PC-9 (cell line): Measurements from ENCODE around the gene EXT2. TPM values are rescaled to one million over a fixed set of nuclear protein-coding genes. Genes with fewer than 3 reads are reported as not detected.

Source experiments
- BruUV-seq: library from RNA; stranded (reverse); fragments of 400-500 nt; replicated peaks from 2 replicates; lab custom pipeline; 2021; lab: Mats Ljungman, UMichigan
- CTCF ChIA-PET: fragments of 300-600 bp; sonication (Branson Sonifier 250); formaldehyde crosslinking; loops from one replicate; lab custom pipeline; 2022; ENCODE audit warnings: antibody characterized with exemption; lab: Charles Lee
- POLR2A ChIA-PET: fragments of 300-600 bp; sonication (Branson Sonifier 250); formaldehyde crosslinking; loops from one replicate; lab custom pipeline; 2022; ENCODE audit warnings: antibody characterized with exemption; ENCODE audit not compliant: unreplicated experiment; lab: Charles Lee
- DNase-seq, 2 experiments: peaks; one replicate each; pipeline versions ENCODE4 v3.0.0 to v3.0.0-alpha.2; 2015 to 2022; ENCODE audit warnings: mixed read lengths in 1 of 2
- H2AFZ ChIP-seq: fragments of 200-600 bp; sonication (generic); 2 replicates; pipeline ENCODE4 v1.8.1; 2017; ENCODE audit warnings: antibody characterized with exemption
- H3F3A ChIP-seq: fragments of 200-600 bp; sonication (generic); 2 replicates; pipeline ENCODE4 v1.8.1; 2017; ENCODE audit warnings: antibody characterized with exemption, mild to moderate bottlenecking, low read depth; ENCODE audit not compliant: insufficient read depth
- H3K27ac ChIP-seq: fragments of 200-600 bp; sonication (generic); 2 replicates; pipeline ENCODE4 v1.6.1; 2016; ENCODE audit warnings: mixed run types
- H3K27me3 ChIP-seq: fragments of 200-600 bp; sonication (generic); 2 replicates; pipeline ENCODE4 v1.6.1; 2016; ENCODE audit warnings: low read depth, mixed run types; ENCODE audit not compliant: insufficient read depth
- H3K36me3 ChIP-seq: fragments of 200-600 bp; sonication (generic); 2 replicates; pipeline ENCODE4 v1.6.1; 2016; ENCODE audit warnings: low read depth, mixed run types
- H3K4me1 ChIP-seq: fragments of 200-600 bp; sonication (generic); replicated peaks from 2 replicates; pipeline ENCODE4 v1.6.1; 2016; ENCODE audit warnings: mixed run types; ENCODE audit not compliant: insufficient read depth
- H3K4me2 ChIP-seq: fragments of 200-600 bp; sonication (generic); 2 replicates; pipeline ENCODE4 v1.6.1; 2017; ENCODE audit warnings: mixed run types
- H3K4me3 ChIP-seq: fragments of 200-600 bp; sonication (generic); 2 replicates; pipeline ENCODE4 v1.6.1; 2016; ENCODE audit warnings: mixed run types
- H3K79me2 ChIP-seq: fragments of 200-600 bp; sonication (generic); 2 replicates; pipeline ENCODE4 v1.6.1; 2017; ENCODE audit warnings: low read depth, mixed run types
- H3K9me2 ChIP-seq: fragments of 200-600 bp; sonication (generic); 2 replicates; pipeline ENCODE4 v1.8.1; 2017; ENCODE audit warnings: mild to moderate bottlenecking; ENCODE audit not compliant: insufficient read depth
- H3K9me3 ChIP-seq: fragments of 200-600 bp; sonication (generic); 2 replicates; pipeline ENCODE4 v1.8.1; 2016; ENCODE audit warnings: low read depth; ENCODE audit not compliant: insufficient read depth
- H4K20me1 ChIP-seq: fragments of 200-600 bp; sonication (generic); 2 replicates; pipeline ENCODE4 v1.8.1; 2017; ENCODE audit not compliant: insufficient read depth
- CTCF ChIP-seq: fragments of 200-600 bp; sonication (generic); conservative IDR thresholded peaks from 2 replicates; pipeline ENCODE4 v1.6.1; 2017; ENCODE audit warnings: mixed run types, antibody characterized with exemption, mild to moderate bottlenecking, moderate library complexity
- EZH2 ChIP-seq: fragments of 200-600 bp; sonication (generic); IDR thresholded peaks from 2 replicates; pipeline ENCODE4 v1.8.0; 2017; ENCODE audit warnings: antibody characterized with exemption, low read depth
- intact Hi-C: fragments of 100-400 bp; cut with micrococcal nuclease; formaldehyde crosslinking; loops from one replicate; pipeline ENCODE4 v1.10.0; 2022; ENCODE audit not compliant: unreplicated experiment
- total RNA-seq: library from RNA; stranded (reverse); gene quantifications from 2 replicates; pipeline ENCODE4 v1.2.3, GENCODE V29; 2021

EXT2 gene
- total RNA-seq, 1 experiment from 2014 or later = 72.4 TPM

GRCh38 chr11:44271286-44271685, 175.8 kb downstream of the EXT2 start:
- no peak overlapping the region for H2AFZ ChIP-seq
- intact Hi-C loops = no loop called here
- H3K27me3 ChIP-seq = peaks cover 94% of the 10 kb centered on the region
- H3K9me2 ChIP-seq = no peaks in the 10 kb centered on the region
- no peak for DNase-seq
- H3K27ac ChIP-seq = no peak overlapping the region
- no peaks in the 10 kb centered on the region; the same call in 1 of the 2 replicates for H4K20me1 ChIP-seq
- no peak for TF ChIP-seq CTCF
- no peak for TF ChIP-seq EZH2
- no peaks in the 10 kb centered on the region for H3K4me1 ChIP-seq
- ChIA-PET POLR2A (no interaction called here), CTCF (no interaction called here)
- no TSS peak for BruUV-seq
- no peak overlapping the region for H3K4me2 ChIP-seq
- H3K4me3 ChIP-seq = no peak overlapping the region
- no peaks in the 10 kb centered on the region for H3F3A ChIP-seq
- no peaks in the 10 kb centered on the region; the same call in 1 of the 2 replicates for H3K9me3 ChIP-seq
- no peaks in the 10 kb centered on the region for H3K79me2 ChIP-seq
- no peaks in the 10 kb centered on the region for H3K36me3 ChIP-seq

DNA sequence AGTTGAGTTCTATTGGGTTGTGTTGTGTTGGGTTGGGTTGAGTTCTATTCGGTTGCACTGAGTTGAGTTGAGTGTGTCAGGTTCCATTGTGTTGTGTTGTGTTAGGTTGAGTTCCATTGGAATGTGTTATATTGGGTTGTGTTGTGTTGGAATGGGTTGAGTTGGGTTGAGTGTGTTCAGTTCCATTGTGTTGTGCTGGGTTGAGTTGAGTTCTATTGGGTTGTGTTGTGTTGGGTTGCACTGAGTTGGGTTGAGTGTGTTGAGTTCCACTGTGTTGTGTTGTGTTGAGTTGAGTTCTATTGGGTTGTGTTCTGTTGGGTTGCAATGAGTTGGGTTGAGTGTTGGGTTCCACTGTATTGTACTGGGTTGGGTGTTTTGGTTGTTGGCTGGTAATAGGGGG, 178.9 kb downstream of the EXT2 start:
- DNase-seq = no peak
- TF ChIP-seq CTCF (no peak), EZH2 (no peak)
- Histone ChIP-seq H2AFZ (no peak overlapping the region), H3K4me2 (no peak overlapping the region), H3K9me3 (no peaks in the 10 kb centered on the region; the same call in 1 of the 2 replicates), H4K20me1 (no peaks in the 10 kb centered on the region; the same call in 1 of the 2 replicates), H3K4me1 (no peaks in the 10 kb centered on the region), H3K9me2 (no peaks in the 10 kb centered on the region), H3K36me3 (no peaks in the 10 kb centered on the region), H3K4me3 (no peak overlapping the region), H3K27me3 (peaks cover 95% of the 10 kb centered on the region), H3F3A (no peaks in the 10 kb centered on the region), H3K27ac (no peak overlapping the region), H3K79me2 (no peaks in the 10 kb centered on the region)
- intact Hi-C loops = no loop called here
- ChIA-PET POLR2A (interaction anchor here (0.6 kb wide), 1 partner anchor 57 kb away, joined by 3 read pairs; no protein-coding TSS in a partner anchor), CTCF (no interaction called here)
- BruUV-seq = no TSS peak

DNA sequence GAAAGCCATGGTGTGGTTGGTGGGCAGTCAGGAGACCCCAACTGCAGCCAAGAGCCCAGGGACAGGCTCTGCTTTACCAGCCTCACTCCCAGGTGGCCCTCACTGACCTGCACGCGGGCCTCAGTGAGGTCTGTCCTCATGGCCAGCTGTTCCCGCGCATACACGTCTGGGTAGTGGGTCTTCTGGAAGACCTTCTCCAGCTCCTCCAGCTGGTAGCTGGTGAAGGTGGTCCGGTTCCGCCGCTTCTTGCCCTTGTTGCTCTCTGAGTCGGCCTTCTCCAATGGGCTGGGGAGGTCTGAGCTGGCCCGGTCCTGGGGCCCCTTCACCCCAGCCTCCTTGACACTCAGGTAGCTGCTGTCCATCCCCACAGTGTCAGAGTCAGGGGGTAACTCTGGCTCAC, 179.8 kb downstream of the EXT2 start:
- H3F3A ChIP-seq = no peaks in the 10 kb centered on the region
- intact Hi-C loops = no loop called here
- no peaks in the 10 kb centered on the region for H3K79me2 ChIP-seq
- peaks cover 95% of the 10 kb centered on the region for H3K27me3 ChIP-seq
- H3K27ac ChIP-seq = no peak overlapping the region
- H3K9me3 ChIP-seq = no peaks in the 10 kb centered on the region; the same call in 1 of the 2 replicates
- no peaks in the 10 kb centered on the region for H3K9me2 ChIP-seq
- ChIA-PET CTCF (no interaction called here), POLR2A (interaction anchor here (0.6 kb wide), 1 partner anchor 212 kb away, joined by 4 read pairs; no protein-coding TSS in a partner anchor)
- no peaks in the 10 kb centered on the region for H3K4me1 ChIP-seq
- H3K4me3 ChIP-seq = no peak overlapping the region
- H3K4me2 ChIP-seq = no peak overlapping the region
- BruUV-seq = no TSS peak
- H3K36me3 ChIP-seq = no peaks in the 10 kb centered on the region
- H4K20me1 ChIP-seq = no peaks in the 10 kb centered on the region
- DNase-seq = no peak
- no peak overlapping the region for H2AFZ ChIP-seq
- no peak for TF ChIP-seq EZH2
- no peak for TF ChIP-seq CTCF
